Left forelimb (tissue), 1 donor: ENCODE measurements around the gene FAM81A.
"Not testable (repeated sequence)": the region's sequence is repeated elsewhere in the genome, so short reads cannot be mapped to it uniquely, and the experiment has no call there.

Experiments used
- DNase-seq: peaks from one replicate; pipeline ENCODE4 v3.0.0-alpha.2; 2018; ENCODE audit warnings: low spot score

Gene FAM81A

GRCh38 chr15:59489485-59489884 lies 51.5 kb downstream of the FAM81A start:
- DNase-seq: not testable (repeated sequence)

GRCh38 chr15:59491062-59491461 lies 53.1 kb downstream of the FAM81A start:
- no peak for DNase-seq

GRCh38 chr15:59492389-59493377 lies 54.7 kb downstream of the FAM81A start:
- DNase-seq: peak; percentile 74

- DNase-seq: no peak
Observed at GRCh38 chr15:59501597-59501996, 63.6 kb downstream of the FAM81A start.

- no peak for DNase-seq
Observed at GRCh38 chr15:59515190-59515589, 77.2 kb downstream of the FAM81A start.

GRCh38 chr15:59516655-59517461 lies 78.9 kb downstream of the FAM81A start:
- no peak for DNase-seq

- DNase-seq: no peak
Observed at GRCh38 chr15:59519329-59519728, 81.3 kb downstream of the FAM81A start.

- no peak for DNase-seq
Observed at GRCh38 chr15:59521443-59521842, 83.5 kb downstream of the FAM81A start.

GRCh38 chr15:59522988-59523461 lies 85.0 kb downstream of the FAM81A start:
- no peak for DNase-seq

GRCh38 chr15:59523702-59524101 lies 85.7 kb downstream of the FAM81A start:
- no peak for DNase-seq

- DNase-seq: no peak
Observed at GRCh38 chr15:59524331-59524731, 86.3 kb downstream of the FAM81A start.

- DNase-seq: not testable (repeated sequence)
Observed at GRCh38 chr15:59526466-59526865, 88.5 kb downstream of the FAM81A start.

GRCh38 chr15:59528429-59528828 lies 90.4 kb downstream of the FAM81A start:
- DNase-seq: no peak

- peak; percentile 80 for DNase-seq
Observed at GRCh38 chr15:59528961-59529402, 91.0 kb downstream of the FAM81A start.

GRCh38 chr15:59531066-59531675 lies 93.2 kb downstream of the FAM81A start:
- no peak for DNase-seq

GRCh38 chr15:59532770-59533379 lies 94.9 kb downstream of the FAM81A start:
- DNase-seq: no peak

- no peak for DNase-seq
Observed at GRCh38 chr15:59536553-59536952, 98.6 kb downstream of the FAM81A start.

- DNase-seq: no peak
Observed at GRCh38 chr15:59537403-59537802, 99.4 kb downstream of the FAM81A start.

GRCh38 chr15:59538494-59538893 lies 100.5 kb downstream of the FAM81A start:
- no peak for DNase-seq

GRCh38 chr15:59539799-59540198 lies 101.8 kb downstream of the FAM81A start:
- DNase-seq: no peak

- no peak for DNase-seq
Observed at GRCh38 chr15:59540654-59541053, 102.7 kb downstream of the FAM81A start.

- no peak for DNase-seq
Observed at GRCh38 chr15:59541750-59542149, 103.8 kb downstream of the FAM81A start.
